K562 (cell line): Measurements from ENCODE around the gene TRIM2.

ENCODE experiments used
- PATZ1 ChIP-seq: fragments of 250-450 bp; sonication (Bioruptor Pico); IDR thresholded peaks from 2 replicates; pipeline ENCODE4 v1.5.0; 2020; ENCODE audit warnings: mild to moderate bottlenecking, borderline replicate concordance
- PHF8 ChIP-seq: fragments of 200-600 bp; sonication (generic); IDR thresholded peaks from 2 replicates; pipeline ENCODE4 v1.6.1; 2012; ENCODE audit warnings: mixed run types, mild to moderate bottlenecking, inconsistent platforms, low read length, moderate library complexity, borderline replicate concordance
- ZNF274 ChIP-seq: IDR thresholded peaks from 2 replicates; pipeline ENCODE4 v1.6.1; 2011; ENCODE audit warnings: low read depth, mild to moderate bottlenecking, low read length, moderate library complexity, borderline replicate concordance

- TF ChIP-seq ZNF274 (no peak), PHF8 (no peak), PATZ1 (CRISPR knock-in tag) (no peak)
Observed at GRCh38 chr4:153265306-153266047, 61.2 kb downstream of the TRIM2 start.
